H9 (cell line): ENCODE data around the gene ZNF821. TPM values are rescaled to one million over a fixed set of nuclear protein-coding genes. Genes with fewer than 3 reads are reported as not detected.
A peak's percentile ranks its signal among the peaks of the same experiment; 100 is the strongest.

ENCODE experiments used
- DNase-seq: peaks from one replicate; pipeline ENCODE4 v3.0.0-alpha.2; 2017
- H2AFZ ChIP-seq: one replicate; pipeline ENCODE4 v1.6.1; 2013; ENCODE audit warnings: mild to moderate bottlenecking, low read length, control low read depth, moderate library complexity
- H2AK5ac ChIP-seq: 2 replicates; pipeline ENCODE4 v1.6.1; 2013; ENCODE audit warnings: low read length, control low read depth, mixed read lengths; ENCODE audit not compliant: insufficient read length
- H2BK120ac ChIP-seq: one replicate; pipeline ENCODE4 v1.6.1; 2013; ENCODE audit warnings: low read depth, mild to moderate bottlenecking, low read length, control low read depth, inconsistent platforms; ENCODE audit not compliant: poor library complexity, severe bottlenecking
- H2BK12ac ChIP-seq: 2 replicates; pipeline ENCODE4 v1.6.1; 2013; ENCODE audit warnings: low read length, control low read depth, mixed read lengths, low read depth; ENCODE audit not compliant: insufficient read length
- H2BK15ac ChIP-seq: 2 replicates; pipeline ENCODE4 v1.6.1; 2013; ENCODE audit warnings: low read depth, low read length, control low read depth
- H2BK20ac ChIP-seq: one replicate; pipeline ENCODE4 v1.6.1; 2013; ENCODE audit warnings: low read depth, mild to moderate bottlenecking, low read length, control low read depth, inconsistent platforms; ENCODE audit not compliant: poor library complexity, severe bottlenecking
- H2BK5ac ChIP-seq: 2 replicates; pipeline ENCODE4 v1.6.1; 2013; ENCODE audit warnings: low read length, control low read depth, mixed read lengths; ENCODE audit not compliant: insufficient read length
- H3K14ac ChIP-seq: 2 replicates; pipeline ENCODE4 v1.6.1; 2013; ENCODE audit warnings: low read length, control low read depth; ENCODE audit not compliant: insufficient read depth
- H3K18ac ChIP-seq: 2 replicates; pipeline ENCODE4 v1.6.1; 2013; ENCODE audit warnings: low read depth, mild to moderate bottlenecking, mixed read lengths, low read length, control low read depth; ENCODE audit not compliant: insufficient read length
- H3K23ac ChIP-seq: 2 replicates; pipeline ENCODE4 v1.6.1; 2013; ENCODE audit warnings: low read length, control low read depth, mixed read lengths, low read depth; ENCODE audit not compliant: insufficient read length
- H3K23me2 ChIP-seq: 2 replicates; pipeline ENCODE4 v1.6.1; 2013; ENCODE audit warnings: low read depth, mild to moderate bottlenecking, mixed read lengths, low read length, control low read depth; ENCODE audit not compliant: insufficient read length, poor library complexity, severe bottlenecking
- H3K27ac ChIP-seq: 2 replicates; pipeline ENCODE4 v1.5.1; 2013; ENCODE audit warnings: low read length, control low read depth, mixed read lengths, low read depth; ENCODE audit not compliant: insufficient read length
- H3K27me3 ChIP-seq: 2 replicates; pipeline ENCODE4 v1.6.1; 2013; ENCODE audit warnings: low read length, control low read depth, inconsistent platforms; ENCODE audit not compliant: insufficient read depth
- H3K4ac ChIP-seq: 2 replicates; pipeline ENCODE4 v1.6.1; 2013; ENCODE audit warnings: low read depth, mild to moderate bottlenecking, control low read depth, inconsistent platforms, low read length, moderate library complexity
- H3K4me1 ChIP-seq: 2 replicates; pipeline ENCODE4 v1.6.1; 2013; ENCODE audit warnings: low read length, control low read depth, inconsistent platforms; ENCODE audit not compliant: insufficient read depth
- H3K4me2 ChIP-seq: 2 replicates; pipeline ENCODE4 v1.6.1; 2013; ENCODE audit warnings: low read length, control low read depth, mixed read lengths; ENCODE audit not compliant: insufficient read length, insufficient read depth
- H3K56ac ChIP-seq: 2 replicates; pipeline ENCODE4 v1.6.1; 2013; ENCODE audit warnings: low read depth, mild to moderate bottlenecking, mixed read lengths, low read length, control low read depth; ENCODE audit not compliant: insufficient read length
- H3K79me1 ChIP-seq: 2 replicates; pipeline ENCODE4 v1.6.1; 2013; ENCODE audit warnings: low read depth, mild to moderate bottlenecking, moderate library complexity, low read length, control low read depth, inconsistent platforms; ENCODE audit not compliant: insufficient read depth, poor library complexity, severe bottlenecking
- H3K79me2 ChIP-seq: 2 replicates; pipeline ENCODE4 v1.6.1; 2013; ENCODE audit warnings: low read length, control low read depth, inconsistent platforms; ENCODE audit not compliant: insufficient read depth
- H3K9ac ChIP-seq: 2 replicates; pipeline ENCODE4 v1.6.1; 2013; ENCODE audit warnings: low read length, control low read depth, mixed read lengths; ENCODE audit not compliant: insufficient read length; ENCODE audit errors: extremely low read depth
- H3K9me3 ChIP-seq: one replicate; pipeline ENCODE4 v1.6.1; 2013; ENCODE audit warnings: low read depth, low read length, inconsistent platforms; ENCODE audit not compliant: control insufficient read depth
- H3T11ph ChIP-seq: one replicate; pipeline ENCODE4 v1.6.1; 2013; ENCODE audit warnings: mild to moderate bottlenecking, low read length, control low read depth, inconsistent platforms
- H4K20me1 ChIP-seq: one replicate; pipeline ENCODE4 v1.6.1; 2013; ENCODE audit not compliant: control insufficient read depth, insufficient read length, insufficient read depth
- H4K5ac ChIP-seq: 2 replicates; pipeline ENCODE4 v1.6.1; 2013; ENCODE audit warnings: low read depth, mild to moderate bottlenecking, mixed read lengths, low read length, control low read depth; ENCODE audit not compliant: insufficient read length
- H4K8ac ChIP-seq: replicated peaks from 2 replicates; pipeline ENCODE4 v1.6.1; 2013; ENCODE audit warnings: low read length, control low read depth, mixed read lengths, low read depth; ENCODE audit not compliant: insufficient read length
- H4K91ac ChIP-seq: 2 replicates; pipeline ENCODE4 v1.6.1; 2013; ENCODE audit warnings: low read depth, mild to moderate bottlenecking, moderate library complexity, mixed read lengths, low read length, control low read depth; ENCODE audit not compliant: insufficient read length
- H3K27ac Mint-ChIP-seq, 3 experiments: 2 replicates in 2 of 3; 3 replicates in 1 of 3; pipeline ENCODE4 v1.8.0; 2020 to 2021; ENCODE audit warnings: mixed read lengths in 3 of 3, mild to moderate bottlenecking in 1 of 3, moderate library complexity in 1 of 3
- H3K27me3 Mint-ChIP-seq: 2 replicates; pipeline ENCODE4 v1.8.0; 2021; ENCODE audit warnings: low read depth, mild to moderate bottlenecking, moderate library complexity, mixed read lengths
- H3K36me3 Mint-ChIP-seq, 3 experiments: 2 replicates in 2 of 3; 3 replicates in 1 of 3; pipeline ENCODE4 v1.8.0; 2020 to 2021; ENCODE audit warnings: low read depth in 3 of 3, mixed read lengths in 3 of 3; ENCODE audit not compliant: insufficient read depth in 1 of 3
- H3K4me1 Mint-ChIP-seq, 2 experiments: 2 replicates each; pipeline ENCODE4 v1.8.0; 2020; ENCODE audit warnings: mixed read lengths in 2 of 2
- H3K4me3 Mint-ChIP-seq, 2 experiments: 2 replicates in 1 of 2; 3 replicates in 1 of 2; pipeline ENCODE4 v1.8.0; 2020 to 2021; ENCODE audit warnings: mild to moderate bottlenecking in 2 of 2, mixed read lengths in 2 of 2, moderate library complexity in 1 of 2
- H3K9me3 Mint-ChIP-seq, 2 experiments: 2 replicates in 1 of 2; 3 replicates in 1 of 2; pipeline ENCODE4 v1.8.0; 2020; ENCODE audit warnings: mild to moderate bottlenecking in 2 of 2, mixed read lengths in 2 of 2, moderate library complexity in 1 of 2
- WGBS: extraction: QIAGEN DNeasy Blood & Tissue Kit; methylation state at CpG from one replicate; pipeline ENCODE4 v1.1.7; 2013; ENCODE audit warnings: missing lambda C conversion rate, low lambda C conversion rate, mixed read lengths; ENCODE audit not compliant: insufficient read length; ENCODE audit errors: extremely low coverage; 5-methylcytosine and 5-hydroxymethylcytosine counted together
- total RNA-seq: library from RNA; stranded (reverse); gene quantifications from 2 replicates; pipeline ENCODE4 v1.2.1, GENCODE V29; 2021
- TF ChIP-seq, protein P1 (sequence below): fragments of 200-600 bp; sonication (generic); conservative IDR thresholded peaks from 3 replicates; pipeline ENCODE4 v1.8.0; 2021; ENCODE audit warnings: antibody characterized with exemption, mild to moderate bottlenecking

The ZNF821 gene
- total RNA-seq, 1 experiment from 2014 or later, result 12.5 TPM

DNA sequence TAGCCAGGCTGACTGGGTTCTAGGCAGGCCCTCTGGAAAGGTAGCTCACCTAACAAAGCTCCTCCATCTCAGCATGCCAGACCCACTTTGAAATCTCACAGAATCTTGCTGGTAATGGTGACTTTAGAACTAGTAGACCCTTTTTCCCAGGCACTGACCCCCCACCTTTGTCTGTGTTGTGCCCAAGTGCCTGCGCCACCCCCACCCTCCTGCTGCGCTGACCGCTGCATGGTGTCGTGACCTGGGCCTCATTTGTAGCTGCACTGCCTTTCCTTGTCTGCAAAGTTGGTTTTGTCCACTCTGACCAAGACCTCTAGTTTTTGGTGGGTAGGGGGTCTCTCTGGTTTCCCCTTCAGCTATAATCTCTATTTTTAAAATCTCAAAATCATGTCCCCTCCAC lies 31.4 kb downstream of the ZNF821 start:
- no peaks in the 10 kb centered on the region; the same call in 1 of the 2 replicates for H3K27me3 Mint-ChIP-seq
- H3K23ac ChIP-seq, result no peak overlapping the region

More for the DNA sequence above, 31.4 kb downstream of the ZNF821 start:
- Histone ChIP-seq H3K9me3 (no peaks in the 10 kb centered on the region), H2BK20ac (no peak overlapping the region), H4K5ac (no peak overlapping the region), H3K23me2 (no peaks in the 10 kb centered on the region), H3K4me2 (no peak overlapping the region), H2BK5ac (no peak overlapping the region), H2BK12ac (no peak overlapping the region), H2AK5ac (no peak overlapping the region), H3K4me1 (no peaks in the 10 kb centered on the region), H2BK15ac (no peak overlapping the region), H3T11ph (no peak overlapping the region), H4K8ac (no peak overlapping the region), H3K27me3 (no peaks in the 10 kb centered on the region), H3K14ac (no peak overlapping the region), H4K20me1 (no peaks in the 10 kb centered on the region), H2BK120ac (no peak overlapping the region), H3K4ac (no peak overlapping the region), H3K9ac (no peak overlapping the region), H3K18ac (no peak overlapping the region), H3K79me1 (no peaks in the 10 kb centered on the region), H2AFZ (no peak overlapping the region), H3K79me2 (no peaks in the 10 kb centered on the region; the same call in 1 of the 2 replicates), H3K56ac (no peak overlapping the region), H4K91ac (no peak overlapping the region), H3K27ac (no peak overlapping the region)
- no CpG with 5 or more reads among the region's 4 CpGs for WGBS
- H3K4me1 Mint-ChIP-seq, result no peaks in the 10 kb centered on the region
- no peak for DNase-seq
- H3K36me3 Mint-ChIP-seq, result peaks cover 16 to 61% (median 41%) of the 10 kb centered on the region in 3 experiments; a peak in 6 of 7 replicates
- no peak overlapping the region for H3K27ac Mint-ChIP-seq
- TF ChIP-seq, protein P1, sequence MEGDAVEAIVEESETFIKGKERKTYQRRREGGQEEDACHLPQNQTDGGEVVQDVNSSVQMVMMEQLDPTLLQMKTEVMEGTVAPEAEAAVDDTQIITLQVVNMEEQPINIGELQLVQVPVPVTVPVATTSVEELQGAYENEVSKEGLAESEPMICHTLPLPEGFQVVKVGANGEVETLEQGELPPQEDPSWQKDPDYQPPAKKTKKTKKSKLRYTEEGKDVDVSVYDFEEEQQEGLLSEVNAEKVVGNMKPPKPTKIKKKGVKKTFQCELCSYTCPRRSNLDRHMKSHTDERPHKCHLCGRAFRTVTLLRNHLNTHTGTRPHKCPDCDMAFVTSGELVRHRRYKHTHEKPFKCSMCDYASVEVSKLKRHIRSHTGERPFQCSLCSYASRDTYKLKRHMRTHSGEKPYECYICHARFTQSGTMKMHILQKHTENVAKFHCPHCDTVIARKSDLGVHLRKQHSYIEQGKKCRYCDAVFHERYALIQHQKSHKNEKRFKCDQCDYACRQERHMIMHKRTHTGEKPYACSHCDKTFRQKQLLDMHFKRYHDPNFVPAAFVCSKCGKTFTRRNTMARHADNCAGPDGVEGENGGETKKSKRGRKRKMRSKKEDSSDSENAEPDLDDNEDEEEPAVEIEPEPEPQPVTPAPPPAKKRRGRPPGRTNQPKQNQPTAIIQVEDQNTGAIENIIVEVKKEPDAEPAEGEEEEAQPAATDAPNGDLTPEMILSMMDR, result no peak
- H3K9me3 Mint-ChIP-seq, result no peaks in the 10 kb centered on the region
- H3K4me3 Mint-ChIP-seq, result peak overlapping the region in 1 of 2 experiments; percentile 37; a peak in 1 of 5 replicates
